GM18511 (cell line): ENCODE results near the gene KDM7A.
A peak's percentile ranks its signal among the peaks of the same experiment; 100 is the strongest.

ENCODE experiments used
- ATAC-seq: cut with Tn5 transposase; IDR thresholded peaks from one replicate; pipeline ENCODE4 v1.9.1; 2021; ENCODE audit warnings: mild to moderate bottlenecking, moderate library complexity; ENCODE audit not compliant: unreplicated experiment

The KDM7A gene

DNA sequence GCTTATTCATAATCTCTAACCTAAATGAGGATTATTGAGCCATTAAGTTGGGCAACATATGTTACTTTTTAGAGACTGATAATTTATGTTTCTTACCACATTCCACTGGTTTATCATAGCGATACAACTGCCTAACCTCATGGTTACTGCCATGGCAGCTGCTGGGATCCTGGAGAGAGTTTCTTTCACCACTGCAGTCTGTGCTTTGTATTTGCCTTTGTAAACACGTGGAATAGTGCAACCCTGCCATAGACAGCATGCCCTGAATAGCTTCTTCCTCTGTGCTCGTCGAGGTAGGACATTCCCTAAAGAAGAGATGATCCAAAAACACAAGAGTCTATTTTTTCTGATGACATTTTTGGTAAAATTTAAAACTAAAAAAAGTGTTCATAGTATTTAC lies 80.3 kb downstream of the KDM7A start:
- ATAC-seq, result no peak

DNA sequence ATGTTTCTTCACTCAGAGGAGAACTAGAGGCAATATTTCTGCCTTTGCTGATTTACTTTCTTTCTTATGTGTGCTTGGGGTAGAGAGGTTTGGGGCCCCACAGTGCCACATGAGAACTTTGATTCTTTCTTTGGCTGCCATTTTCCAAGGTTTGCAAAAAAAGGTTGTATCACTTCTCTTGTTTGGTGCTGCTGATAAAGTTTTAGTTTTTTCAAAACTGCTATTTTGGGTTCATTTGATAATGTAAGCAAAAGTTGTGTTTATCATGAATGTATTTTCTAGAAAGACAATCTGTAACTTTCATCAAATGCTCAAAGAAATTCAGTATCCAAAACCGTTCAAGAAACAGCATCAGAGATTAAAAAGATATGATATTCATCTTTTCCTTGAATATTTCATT lies 83.4 kb downstream of the KDM7A start:
- no peak for ATAC-seq

DNA sequence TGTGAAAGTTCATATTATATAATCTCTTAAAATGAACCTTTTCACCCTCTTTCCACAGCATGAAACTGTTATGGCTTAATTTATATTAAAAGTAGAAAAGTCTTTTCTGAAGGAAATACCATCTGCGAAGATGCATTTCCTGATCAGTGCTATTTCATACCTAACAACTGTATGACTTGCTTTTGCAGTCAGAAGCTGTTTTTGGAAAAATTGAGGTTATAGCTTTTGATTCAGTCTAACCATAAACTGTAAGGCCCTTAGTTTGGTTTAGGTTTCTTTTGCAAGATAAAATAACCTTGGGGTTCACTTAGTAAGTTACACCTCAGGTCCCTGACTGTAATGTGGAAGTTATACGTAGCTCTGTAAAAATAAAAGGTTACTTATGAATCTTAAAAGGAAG lies 91.3 kb downstream of the KDM7A start:
- ATAC-seq, result no peak

DNA sequence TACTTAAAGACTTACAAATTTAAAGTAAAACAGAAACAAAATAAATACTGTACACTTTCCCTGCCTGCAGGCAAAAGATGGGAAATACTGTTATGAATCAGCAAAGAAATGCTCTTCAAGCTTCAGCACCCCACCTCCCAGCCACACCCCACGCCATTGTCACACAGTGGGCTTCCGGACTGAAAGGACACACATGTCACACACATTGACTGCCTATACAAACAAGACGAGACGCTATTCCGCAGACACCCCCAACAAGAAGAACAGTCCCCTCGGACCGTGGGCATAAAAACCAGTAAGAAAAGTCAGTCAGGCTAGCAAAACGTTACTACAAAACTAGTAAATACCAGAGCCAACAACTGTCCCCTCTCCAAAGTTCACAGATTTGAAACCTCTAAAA lies 91.8 kb downstream of the KDM7A start:
- ATAC-seq, result peak; percentile 49

DNA sequence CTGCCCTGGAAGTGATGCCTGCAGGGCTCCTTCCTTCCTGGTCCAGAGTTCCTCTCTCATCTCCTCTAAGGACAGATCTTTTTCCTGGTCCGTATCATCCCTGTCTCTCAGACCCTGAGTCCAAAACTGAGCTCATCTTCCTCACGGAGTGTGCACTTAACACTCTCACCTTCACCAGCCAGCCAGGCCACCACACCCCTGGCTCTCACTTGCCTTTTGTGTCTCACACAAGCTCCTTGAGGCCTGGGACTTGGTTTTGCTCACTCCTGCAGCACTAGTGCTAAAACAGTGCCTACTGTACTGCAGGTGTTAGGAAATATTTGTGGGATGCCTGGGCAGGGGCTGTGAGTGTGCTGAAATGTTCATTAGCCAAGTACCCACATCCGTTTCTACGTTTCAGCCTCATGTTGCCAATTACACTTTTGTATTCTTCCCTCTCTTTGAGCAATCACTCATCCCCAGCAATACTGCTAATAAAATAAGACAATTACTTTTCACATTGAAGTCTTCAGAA lies 92.6 kb downstream of the KDM7A start:
- ATAC-seq, result no peak

DNA sequence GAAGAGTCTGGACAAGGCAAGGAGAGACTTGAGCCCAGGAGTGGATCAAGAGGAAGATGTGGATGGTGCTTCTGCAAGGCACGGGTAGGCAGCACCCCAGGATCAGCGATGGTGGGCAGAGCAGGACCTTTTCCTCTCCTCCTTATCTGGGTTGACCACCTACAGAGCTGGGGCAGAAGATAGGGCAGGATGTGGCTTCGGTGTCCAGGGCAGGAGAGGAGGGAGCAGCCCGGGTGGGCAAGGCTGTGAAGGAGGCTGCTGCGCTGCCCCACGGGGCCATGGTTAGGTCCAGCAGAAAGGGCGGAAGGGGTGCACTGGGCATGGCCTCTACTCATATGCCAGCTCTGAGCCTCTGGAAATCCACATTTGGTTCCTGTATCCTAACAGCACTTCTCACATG lies 94.0 kb downstream of the KDM7A start:
- no peak for ATAC-seq

DNA sequence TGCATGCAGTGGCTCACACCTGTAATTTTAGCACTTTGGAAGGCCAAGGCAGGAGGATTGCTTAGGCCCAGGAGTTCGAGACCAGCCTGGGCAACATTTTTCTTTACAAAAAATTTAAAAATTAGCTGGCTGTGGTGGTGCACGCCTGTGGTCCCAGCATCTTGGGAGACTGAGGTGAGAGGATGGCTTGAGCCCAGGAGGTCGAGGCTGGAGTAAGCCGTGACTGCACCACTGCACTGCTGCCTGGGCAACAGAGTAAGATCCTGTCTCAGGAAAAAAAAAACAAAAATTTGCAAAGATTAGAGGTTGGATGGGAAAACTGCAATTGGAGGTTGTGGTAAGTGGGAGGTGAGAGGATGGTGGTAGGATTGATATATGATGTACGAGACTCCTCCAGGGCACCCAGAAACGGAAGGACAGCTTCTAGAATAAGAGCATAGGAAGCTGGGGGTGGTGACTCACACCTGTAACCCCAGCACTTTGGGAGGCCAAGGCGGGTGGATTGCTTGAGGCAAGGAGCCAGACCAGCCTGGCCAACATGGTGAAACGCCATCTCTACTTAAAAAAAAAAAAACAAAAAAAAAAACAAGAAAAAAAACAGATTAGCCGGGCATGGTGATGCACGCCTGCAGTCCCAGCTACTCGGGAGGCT lies 94.9 kb downstream of the KDM7A start:
- ATAC-seq, result no peak

DNA sequence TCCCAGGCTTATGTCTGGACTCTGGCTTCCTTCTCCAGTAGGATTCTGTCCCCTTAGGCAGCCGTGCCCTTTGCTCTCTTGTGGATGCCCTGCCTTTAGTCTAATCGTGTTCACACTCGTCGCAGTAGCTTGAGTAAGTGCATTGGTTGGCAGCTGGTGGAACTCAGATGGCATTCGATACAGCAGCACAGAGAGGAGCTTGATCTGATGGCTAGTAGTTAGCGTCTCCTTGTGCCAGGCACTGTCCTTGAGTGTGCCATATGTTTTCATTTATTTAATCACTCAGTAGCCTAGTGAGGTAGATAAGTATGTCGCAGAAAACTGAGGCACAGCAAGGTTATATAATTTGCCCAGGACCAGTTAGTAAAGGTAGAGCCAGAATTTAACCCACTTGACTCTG lies 95.9 kb downstream of the KDM7A start:
- ATAC-seq, result no peak

DNA sequence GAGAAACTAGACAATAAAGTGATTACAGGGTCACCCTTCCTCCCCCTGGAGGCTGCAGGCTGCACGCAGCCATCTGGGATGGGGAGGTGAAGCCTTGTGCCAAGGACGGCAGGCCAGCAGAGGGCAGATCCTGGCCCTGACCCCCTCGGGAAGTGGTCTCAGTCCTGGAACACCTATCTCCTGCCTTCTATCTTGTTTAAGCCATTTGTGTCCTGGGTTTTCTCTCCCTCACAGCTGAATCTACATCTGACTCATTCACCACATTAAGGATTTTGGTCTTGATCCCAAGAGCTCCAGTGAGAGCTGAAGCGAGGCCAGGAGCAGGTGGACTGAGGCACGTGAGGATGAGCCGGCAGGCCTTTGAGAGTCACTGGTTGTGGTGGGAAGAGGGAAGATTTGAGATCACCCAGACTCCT lies 97.7 kb downstream of the KDM7A start:
- ATAC-seq, result no peak

DNA sequence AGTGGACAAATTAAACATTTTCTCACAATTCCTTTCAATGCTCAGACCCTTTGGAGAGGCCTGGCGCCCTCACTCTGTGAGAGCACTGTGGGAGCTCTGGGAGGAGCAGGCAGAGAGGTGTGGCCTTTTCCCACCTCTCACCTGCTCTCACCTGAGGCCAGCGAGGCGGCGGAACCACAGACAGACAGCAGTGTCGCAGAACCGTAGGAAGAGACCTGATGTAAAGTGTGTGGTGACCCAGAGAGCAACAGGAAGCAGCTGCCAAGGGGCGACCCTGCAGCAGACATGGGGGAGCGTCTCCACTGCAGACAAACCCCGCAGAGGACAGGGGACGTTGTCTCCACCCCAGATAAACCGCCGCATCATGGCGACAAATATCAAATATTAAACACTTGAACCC lies 98.4 kb downstream of the KDM7A start:
- no peak for ATAC-seq

DNA sequence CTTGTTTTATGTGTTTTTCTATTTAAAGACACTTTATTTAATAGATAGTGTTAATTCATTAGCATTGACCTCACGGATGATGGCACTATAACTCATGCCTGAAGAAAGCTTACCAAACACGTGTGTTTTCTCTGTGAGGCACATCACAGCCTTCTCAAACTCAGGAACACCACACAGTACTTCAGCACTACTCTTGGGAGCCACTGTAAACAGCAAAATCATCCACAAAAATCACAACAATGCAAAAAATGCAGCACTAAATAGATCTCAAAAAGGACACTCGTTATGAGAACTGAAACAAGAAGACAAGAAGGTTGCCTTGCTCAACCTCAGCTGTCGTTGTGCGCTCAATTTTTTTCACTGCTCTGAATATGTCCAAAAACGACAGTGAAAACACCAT lies 102.0 kb downstream of the KDM7A start:
- ATAC-seq, result no peak

DNA sequence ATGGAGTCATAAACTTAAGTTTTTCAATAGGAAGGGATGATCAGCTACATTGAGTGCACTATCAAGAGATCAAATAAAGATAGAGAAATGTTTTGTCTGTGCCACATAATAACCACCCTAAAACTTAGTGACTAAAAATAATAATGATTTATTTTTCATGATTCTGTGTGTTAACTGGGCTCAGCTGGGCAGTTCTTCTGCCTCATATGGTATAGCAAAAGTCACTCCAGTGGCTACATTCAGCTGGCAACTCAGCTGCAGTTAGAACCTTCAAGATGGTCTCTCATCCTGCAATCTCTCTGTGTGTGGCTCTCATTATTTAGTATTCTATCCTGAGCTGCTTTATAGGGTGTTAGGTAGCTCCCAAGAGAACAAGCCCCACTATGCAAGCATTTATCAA lies 106.2 kb downstream of the KDM7A start:
- ATAC-seq, result no peak

DNA sequence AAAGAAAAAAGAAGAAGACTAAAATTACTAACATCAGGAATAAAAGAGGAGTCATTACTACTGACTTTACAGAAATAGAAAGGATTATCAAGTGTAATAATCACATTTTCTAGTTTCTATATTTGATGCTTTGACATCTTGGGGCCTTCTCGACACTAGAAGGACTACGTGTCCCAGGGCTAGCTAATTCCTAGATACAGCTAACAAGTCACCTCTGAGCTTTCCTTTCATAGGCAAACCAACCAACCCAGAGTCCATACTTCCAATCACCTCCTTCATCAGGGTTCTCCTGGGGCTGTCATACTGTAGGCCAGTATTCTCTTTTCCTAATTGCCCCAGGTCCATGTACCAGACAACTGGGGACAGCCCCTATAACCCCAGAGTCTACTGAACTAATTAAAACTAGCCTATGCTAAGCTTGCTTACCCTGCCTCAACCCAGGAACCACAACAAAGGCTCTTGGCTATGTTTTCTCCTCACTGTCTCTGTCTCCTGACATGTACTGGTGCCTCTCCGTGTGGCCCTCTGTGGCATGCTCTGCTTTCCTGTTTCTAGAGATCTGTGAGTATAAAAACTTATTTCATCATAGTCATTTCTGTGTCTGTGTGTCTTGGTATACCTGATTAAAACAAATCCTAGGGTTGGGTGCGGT lies 107.4 kb downstream of the KDM7A start:
- ATAC-seq, result no peak

DNA sequence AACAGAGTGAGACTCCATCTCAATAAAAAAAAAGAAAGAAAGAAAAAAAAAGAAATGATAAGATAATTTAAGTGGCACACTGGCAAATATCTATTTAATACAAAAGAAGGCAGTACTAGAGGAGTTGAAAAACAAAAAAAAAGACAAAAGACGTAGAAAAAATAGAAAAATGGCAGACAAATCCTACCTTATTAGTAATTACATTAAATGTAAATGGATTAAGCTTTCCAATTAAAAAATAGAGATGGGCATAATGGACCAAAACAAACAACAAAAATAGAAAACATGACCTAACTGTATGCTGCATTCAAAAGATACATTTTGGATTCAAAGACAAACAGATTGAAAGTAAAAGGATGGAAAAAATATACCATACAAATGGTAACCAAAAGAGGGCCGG lies 108.8 kb downstream of the KDM7A start:
- ATAC-seq, result no peak

DNA sequence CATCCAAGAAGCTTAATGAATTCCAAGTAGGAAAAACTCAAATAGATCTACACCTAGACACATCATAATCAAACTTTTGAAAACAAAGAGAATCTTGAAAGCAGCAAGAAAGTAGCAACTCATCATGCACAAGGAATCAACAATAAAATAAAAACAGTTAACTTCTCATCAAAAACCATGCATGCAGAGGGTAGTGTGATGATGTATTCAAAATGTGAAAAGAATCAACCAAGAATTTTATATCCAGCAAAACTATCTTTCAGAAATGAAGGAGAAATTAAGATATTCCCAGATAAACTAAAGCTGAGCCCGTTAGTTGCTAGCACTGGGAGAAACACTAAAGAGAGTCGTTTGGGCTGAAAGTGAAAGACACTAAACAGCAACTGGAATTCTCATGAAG lies 109.7 kb downstream of the KDM7A start:
- ATAC-seq, result no peak

DNA sequence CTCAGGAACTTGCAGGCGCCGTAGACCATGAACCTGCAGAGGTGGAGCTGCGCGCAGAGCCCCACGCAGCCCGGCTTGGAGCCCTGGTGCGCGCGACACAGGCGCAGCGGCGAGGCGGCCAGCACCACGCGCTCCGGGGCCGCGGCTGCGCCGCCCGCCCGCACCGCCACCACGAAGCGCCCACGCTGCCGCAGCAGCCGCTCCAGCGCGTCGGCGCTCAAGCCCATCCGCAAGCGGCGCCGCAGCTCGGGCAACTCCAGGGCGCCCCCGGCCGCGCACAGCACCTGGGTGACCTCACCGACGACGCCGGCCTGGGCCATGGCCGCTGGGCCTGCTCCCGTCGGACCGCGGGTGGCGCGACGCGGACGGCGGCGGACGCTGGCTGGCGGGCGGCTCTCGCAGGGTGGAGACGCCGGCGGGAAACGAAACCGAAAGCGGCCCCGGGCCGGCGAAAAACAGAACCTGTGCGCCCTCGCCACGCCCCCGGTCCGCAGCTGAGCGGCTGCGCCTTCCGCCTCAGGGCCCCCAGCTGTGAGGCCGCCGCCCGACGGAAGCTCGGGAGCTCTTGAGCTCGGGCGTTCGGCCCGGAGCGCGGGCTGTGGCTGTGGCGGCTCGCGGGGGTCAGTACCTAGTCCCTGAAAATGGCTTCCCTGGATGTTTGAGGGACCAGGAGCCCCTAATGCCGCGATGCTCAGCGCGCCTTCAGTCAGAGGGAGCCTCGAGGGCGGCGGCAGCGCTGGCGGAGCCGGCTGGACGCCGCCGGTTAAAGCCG lies 114.1 kb downstream of the KDM7A start, which contains the start of gene PARP12:
Gene PARP12, minus strand, starts transcription at position 424 of the 772 bp plus-strand sequence. Its CDS starts 104 bp downstream, at position 320.
- ATAC-seq, result peak; percentile 94

DNA sequence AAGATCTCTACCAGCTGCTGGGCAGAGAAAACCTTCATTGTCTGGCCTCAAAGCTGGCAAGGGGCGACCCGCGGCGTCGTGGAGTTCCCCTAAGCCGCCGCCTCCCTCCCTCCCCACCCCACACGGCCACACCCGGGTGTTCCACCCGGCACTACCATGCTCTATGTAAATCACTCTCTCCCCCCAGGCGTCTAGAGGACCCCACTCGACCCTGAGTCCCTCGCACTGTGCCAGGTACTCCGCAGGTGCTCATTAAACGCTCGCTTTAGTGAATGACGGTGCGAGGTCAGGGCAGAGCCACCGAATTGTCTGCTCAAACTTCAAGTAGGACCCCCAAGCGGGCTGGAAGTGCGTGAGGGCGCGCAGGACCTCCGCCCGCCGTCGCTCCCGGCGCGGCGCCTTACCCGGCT lies 114.7 kb downstream of the KDM7A start:
- ATAC-seq, result peak; percentile 36

DNA sequence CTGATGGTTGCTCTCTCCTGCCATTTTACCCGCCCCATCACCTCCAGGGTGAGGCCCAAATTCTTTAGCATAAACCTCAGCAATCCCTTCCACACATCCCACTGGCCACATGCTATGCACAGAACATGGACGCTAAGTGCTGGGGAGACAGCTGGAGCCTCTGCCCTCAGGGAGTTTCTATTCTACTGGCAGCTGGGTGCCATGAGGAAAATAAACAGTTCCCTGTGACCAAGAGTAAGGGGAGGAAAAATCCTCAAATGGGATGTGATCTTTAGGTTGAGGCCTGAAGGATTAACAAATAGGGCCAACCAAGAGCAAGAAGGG lies 115.2 kb downstream of the KDM7A start:
- no peak for ATAC-seq

DNA sequence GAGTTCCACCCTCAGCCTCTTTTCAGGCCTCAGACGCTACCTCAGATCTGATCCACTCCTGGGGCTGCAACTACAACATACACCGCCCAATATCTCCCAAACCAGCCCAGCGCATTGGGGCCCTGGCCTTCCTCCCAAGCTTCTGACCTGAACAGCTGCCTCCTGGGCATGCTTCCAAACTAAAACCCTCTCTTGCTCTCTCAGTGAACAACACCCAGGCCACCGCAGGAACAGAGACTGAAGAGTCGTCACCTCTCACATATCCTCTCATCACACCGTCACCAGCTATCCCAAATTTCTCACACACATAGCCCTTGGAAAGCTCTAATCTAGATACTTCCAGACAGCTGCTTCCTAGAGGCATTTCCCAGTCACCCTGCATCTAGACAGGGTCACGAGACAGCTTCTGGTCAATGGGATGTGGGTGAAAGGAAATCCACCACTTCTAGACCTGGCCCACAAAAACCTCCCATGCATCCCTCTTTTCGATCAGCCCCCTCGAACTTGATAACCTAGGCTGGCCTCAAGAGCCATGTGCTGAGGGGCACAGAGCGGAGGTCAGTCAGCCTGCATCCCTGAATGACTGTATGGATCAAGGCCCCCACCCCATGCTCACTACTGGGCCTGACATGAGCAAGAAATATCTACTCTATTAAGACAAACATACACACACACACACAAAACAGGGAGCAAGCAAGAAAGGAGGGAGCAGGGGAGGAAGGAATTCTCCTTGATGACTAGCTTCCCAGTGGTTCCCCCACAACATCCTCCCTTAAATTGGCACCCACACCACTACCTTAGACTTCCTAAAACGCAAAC lies 115.8 kb downstream of the KDM7A start:
- ATAC-seq, result no peak

DNA sequence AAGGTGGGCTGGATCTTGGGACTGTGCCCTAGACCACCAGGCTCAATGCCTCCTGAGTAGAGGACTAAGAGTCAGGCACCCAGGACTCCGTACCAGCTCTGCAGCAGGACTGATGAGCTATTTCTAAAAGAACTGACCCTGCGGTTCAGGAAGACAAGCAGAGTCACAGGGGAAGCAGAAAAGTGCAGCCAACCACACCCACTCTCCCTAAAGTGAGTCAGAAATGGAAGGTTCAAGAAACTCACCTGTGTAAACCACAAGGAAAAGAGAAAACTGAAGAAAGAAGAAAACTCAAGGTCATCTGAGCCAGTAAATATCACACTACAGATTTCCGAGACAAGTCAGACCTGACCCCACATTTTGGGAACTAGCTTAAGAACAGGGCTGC lies 116.5 kb downstream of the KDM7A start:
- no peak for ATAC-seq
